HG03439 (cell line): ENCODE data around the gene C13orf46.
"Not testable (repeated sequence)": the region's sequence is repeated elsewhere in the genome, so short reads cannot be mapped to it uniquely, and the experiment has no call there.

ENCODE experiments used
- ATAC-seq: cut with Tn5 transposase; IDR thresholded peaks from one replicate; pipeline ENCODE4 v1.9.1; 2021; ENCODE audit warnings: mild to moderate bottlenecking, moderate library complexity; ENCODE audit not compliant: unreplicated experiment

The C13orf46 gene

DNA sequence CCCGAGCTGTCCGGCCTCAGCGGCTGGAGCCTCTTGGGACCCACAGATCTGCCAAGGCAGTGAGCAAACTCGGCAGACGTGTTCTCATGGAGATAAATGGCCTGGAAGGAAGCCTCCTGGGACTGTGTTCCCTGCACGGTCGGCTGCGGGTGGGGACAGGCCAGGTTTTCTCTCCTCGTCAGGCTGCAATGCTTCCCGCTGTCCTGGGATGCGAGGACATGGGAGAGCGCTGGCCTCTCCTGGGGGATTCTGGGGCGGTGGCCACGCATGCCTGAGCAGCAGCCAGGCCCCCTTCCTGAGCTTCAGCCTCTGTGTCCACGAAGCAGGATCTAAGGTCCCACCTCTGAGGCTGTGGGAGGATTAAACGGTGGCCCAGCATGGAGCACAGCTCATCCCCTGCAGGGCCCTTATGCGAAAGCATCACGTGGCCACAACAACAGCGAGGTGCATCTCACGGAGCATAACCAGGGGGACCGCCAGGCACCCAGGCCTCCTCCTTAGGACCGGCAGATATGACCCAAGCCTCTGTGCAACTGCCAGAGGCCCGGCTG, 21.2 kb upstream of the C13orf46 start:
- no peak for ATAC-seq

DNA sequence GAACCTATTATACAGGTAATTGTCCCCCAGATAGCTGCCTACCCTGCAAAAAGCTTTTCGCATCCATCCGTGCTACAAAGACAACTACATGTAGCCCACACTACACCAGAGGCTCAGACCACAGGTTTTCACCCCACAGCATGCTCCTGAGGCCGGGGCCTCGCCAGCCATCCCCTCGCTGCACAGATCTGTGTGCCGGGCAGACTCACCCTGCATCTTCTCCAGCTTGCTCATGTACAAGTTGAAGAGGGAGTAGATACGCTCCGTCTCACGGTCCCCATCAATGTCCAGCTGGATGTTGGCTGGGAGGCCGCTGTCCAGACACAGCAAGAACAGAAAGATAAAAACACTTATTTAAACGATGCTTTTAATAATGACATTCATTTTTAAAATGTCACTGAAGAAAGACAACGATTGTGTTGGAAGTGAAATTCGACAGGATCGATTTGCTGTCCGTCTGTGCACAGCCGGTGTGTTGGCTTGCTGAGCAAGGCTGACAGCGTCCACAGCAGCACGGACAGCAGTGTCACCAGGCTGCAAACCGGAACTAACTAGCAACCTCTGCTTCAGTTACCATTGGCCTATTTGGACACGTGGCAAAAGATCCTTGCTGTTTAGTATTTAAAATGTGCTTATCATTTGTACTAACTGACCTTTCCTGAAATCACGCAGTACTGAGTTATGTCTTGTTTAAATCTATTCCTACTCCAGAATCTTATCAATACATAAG, 18.6 kb upstream of the C13orf46 start:
- ATAC-seq, result no peak

DNA sequence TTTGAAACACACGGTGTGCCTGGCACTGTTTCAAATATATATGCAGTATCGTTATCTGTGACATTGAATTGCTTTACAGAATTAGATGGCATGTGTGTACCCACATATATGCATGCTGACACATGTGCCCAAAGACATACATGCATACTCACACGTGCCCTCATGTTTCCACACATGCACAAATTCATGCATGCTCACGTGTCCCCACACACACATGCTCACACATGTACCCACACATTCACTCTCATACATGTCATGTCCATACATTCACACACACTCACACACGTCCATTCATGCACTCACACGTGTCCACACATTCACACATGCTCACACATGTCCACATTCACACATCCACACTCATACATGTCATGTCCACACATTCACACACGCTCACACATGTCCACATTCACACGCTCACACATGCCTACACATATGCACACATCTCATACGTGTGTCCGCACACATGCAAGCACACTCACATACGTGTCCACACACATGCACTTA, 17.9 kb upstream of the C13orf46 start:
- ATAC-seq, result no peak

DNA sequence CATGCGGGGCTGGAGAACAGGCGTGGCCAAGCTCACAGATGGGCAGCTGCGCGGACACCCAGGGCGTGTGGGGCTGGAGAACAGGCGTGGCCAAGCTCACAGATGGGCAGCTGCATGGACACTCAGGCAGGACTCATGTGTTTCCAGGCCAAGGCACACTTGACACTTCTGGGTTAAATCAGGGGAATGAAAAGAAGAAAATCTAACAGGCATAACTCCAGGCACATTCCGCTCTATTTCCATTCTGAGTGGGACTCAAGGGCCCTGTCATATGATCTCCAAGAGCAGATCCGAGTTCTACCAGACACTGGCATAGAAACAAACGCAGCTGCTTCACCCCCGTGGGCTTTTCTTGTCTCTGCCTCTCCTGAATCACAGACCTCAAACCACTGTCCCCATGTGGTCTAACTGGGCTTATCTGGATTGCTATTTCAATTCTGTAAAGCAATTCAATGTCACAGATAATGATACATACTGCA, 17.4 kb upstream of the C13orf46 start:
- no peak for ATAC-seq

DNA sequence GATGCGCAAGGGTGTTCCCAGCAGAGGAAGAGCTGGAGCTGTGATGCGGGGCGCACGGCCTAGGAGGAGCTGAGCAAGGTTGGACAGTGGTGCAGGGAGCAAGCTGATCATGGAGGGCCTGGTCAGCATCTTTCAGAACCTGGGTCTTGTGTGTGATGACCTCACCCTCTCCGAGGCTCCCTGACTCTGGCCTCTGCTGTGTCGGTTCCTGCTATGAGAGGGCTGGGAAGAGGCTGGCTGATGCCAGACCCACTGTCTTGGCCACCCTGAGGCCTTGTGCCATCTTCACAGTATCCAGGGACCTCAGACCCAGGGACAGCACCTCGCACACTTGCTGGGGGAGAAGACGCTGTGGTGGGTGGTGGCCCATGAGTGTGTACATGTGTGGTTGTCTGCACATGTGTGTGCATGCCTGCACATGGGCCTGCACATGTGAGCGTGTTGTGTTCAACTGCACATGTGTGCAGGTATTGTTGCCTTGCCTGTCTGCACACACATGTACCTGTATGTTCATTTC, 16.5 kb upstream of the C13orf46 start:
- no peak for ATAC-seq

DNA sequence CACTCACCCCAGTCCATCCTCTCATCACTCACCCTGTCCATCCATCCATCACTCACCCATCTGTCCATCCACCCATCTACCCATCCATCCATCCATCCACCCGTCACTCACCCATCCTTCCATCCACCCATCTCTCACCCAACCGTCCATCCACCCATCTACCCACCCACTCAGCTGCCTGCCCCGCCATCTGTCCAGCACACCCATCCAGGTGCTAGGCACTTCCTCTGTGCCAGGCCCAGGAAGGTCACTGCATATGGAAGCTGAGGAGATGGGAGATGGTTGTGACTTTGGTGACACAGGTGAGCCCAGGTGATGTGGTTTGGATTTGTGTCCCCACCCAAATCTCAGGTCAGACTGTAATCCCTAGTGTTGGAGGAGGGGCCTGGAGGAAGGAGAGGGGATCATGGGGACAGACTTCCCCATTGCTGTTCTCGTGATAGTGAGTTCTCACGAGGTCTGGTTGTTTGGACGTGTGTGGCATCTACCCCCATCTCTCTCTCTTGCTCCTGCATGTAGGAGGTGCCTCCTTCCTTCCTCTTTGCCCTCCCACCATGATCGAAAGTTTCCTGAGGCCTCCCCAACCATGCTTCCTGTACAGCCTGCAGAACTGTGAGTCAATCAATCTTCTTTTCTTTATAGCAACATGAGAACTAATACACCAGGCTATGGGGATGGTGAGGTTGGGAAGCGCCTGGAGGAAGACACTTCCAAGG, 15.9 kb upstream of the C13orf46 start:
- no peak for ATAC-seq

DNA sequence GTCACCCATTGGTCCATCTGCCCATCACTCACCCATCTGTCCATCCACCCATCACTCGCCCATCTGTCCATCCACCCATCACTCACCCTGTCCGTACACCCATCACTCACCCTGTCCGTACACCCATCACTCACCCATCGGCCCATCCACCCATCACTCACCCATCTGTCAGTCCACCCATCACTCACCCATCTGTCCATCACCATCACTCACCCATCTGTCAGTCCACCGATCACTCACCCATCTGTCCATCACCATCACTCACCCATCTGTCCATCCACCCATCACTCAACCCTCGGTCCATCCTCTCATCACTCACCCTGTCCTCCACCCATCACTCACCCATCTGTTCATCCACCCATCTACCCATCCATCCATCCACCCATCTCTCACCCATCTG, 15.0 kb upstream of the C13orf46 start:
- not testable (repeated sequence) for ATAC-seq

DNA sequence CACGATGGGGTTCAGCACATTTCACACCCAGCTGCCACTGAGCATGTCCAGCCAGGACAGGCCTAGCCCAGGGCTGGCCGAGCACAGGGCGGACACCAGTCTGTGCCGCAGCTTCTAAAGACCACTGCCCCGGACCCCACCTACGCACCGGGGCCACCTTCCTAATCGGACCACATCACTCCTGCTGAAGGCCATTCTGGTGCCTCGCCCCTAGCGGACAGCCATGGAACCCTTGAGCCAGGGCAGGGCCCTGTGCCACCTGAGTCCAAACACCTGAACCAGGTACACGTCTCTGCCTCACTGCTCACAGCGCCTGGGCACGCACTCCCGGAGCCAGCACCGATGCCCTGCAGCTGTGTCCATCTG, 8.4 kb upstream of the C13orf46 start:
- no peak for ATAC-seq

DNA sequence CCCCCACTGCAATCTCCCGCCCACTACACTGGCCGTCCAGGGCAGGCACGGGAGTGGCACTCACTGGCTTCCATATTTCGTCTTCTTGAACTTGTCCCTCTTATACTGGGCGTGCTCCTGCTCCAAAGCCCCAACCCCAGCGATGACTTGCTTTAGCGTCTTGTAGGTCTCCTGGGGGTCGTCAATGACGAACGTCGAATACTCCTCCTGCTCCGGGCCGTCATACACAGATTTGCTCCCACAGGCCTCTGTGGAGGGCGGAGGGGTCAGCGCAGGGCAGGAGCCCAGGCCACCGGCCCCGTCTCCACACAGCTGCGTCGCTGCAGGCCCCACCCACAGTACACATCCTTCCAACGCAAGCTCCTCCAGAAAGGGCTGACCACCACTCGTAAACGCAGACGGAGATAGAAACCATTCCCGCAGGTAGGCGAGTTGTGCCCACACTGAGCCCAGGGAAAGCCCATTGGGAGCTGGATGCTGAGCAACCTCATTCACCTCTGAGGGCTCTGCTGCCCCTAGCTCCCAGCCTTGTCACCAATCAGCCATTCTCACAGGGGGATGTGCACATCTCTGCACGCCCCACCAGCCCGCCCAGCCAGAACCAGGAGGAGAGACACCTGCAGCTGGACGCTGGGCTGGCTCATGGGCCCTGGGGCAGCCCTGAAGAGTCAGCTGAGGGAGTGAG, 7.9 kb upstream of the C13orf46 start:
- no peak for ATAC-seq

DNA sequence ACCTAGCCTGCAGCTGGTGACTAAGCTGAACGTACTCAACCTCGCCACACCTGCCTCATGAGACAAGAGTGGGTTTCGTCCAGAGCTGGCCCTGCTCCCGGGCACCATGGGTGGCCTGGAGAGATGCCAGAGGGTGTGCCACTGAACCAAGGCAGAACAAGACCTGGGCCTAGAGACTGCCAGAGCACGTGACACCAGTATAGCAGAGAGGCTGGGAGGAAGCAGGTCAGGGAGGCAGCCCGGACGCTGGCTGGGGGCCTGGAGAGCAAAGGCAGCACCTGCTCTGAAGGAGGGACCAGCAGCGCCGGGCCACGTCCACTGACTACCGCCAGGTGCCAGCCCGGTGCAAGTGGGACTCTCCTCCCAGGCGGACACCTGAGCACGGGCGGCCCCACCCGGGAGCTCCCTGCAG, 7.3 kb upstream of the C13orf46 start:
- no peak for ATAC-seq

DNA sequence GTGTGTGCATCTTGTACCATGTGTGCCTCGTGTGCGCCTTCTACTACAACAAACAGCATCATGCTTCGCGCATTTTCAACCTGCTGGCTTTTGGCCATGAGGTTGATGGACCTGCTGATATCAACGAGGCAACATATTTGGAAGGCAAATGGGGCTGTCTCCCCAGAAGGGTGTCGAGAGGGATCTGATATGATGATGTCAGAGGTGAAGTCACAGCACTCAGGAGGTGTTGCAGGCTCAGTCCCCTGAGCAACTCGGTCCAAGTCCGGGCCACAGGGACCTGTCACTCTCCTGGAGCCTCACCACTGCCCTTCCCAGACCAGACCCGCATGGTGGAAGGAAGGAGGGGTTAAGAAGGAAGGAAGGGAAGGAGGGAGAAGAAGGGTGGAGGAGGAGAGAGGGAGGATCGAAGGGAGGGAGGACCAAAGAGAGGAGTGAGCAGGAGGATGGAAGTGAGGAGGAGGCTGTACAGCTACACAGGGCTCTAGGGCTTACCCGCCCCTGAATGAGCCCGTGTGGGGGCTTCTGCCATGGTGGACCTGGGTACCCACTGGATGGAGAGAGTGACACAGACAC, 6.7 kb upstream of the C13orf46 start:
- no peak for ATAC-seq

DNA sequence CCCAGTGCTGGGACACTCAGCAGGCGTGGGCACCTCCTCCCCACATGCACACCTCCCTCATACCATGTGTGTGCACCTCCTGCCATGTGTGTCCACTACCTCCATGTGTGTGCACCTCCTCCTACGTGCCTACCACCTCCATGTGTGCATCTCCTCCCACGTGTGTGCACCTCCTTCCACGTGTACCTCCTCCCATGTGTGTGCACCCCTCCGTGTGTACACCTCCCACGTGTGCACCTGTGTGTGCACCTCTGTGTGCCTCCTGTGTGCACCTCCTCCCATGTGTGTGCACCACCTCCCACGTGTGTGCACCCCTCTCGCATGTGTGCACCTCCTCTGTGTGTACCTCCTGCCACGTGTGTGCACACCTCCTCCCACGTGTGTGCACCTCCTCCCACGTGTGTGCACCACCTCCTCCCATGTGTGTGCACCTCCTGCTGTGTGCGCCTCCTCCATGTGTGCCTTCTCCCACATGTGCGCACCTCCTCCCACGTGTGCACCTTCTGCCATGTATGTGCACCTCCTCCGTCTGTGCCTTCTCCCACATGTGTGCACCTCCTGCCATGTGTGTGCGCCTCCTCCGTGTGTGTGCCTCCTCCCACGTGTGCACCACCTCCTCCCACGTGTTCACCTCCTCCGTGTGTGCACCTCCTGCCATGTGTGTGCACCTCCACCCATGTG, 6.1 kb upstream of the C13orf46 start:
- ATAC-seq, result no peak

DNA sequence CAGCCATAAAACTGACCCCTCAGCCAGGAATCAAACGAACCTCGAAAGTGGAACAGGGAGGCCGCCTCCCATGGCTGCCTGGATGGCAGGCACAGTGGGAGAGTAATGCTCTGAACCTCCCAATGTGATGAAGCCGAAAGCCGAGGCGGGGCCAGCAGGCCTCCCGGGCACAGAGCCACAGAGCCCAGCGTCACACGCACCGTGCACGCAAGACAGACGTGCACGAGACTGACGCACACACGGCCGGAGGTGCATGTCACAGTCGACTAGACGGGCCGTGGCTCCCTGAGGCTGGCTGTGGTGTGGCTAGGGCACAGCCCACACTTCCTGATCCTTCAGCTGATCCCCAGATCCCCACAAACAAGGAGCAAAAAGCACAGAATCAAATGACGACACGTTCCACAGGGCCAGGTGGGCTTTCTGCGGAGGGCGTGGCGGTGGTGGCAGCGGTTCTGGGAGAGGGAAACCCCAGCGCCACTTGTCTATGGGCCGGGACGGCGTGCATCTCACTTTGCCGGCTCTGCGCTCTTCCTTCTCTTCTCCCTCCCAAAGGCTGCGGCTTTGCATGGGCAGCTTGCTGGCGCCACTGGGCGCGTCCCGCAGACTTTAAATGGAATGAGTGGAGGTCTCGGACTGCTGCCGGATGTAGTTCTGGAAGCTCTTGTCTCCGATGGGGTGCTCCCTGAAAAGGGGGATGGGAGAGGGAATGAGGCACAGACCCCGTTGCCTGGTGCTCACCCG, 5.0 kb upstream of the C13orf46 start:
- ATAC-seq, result no peak

DNA sequence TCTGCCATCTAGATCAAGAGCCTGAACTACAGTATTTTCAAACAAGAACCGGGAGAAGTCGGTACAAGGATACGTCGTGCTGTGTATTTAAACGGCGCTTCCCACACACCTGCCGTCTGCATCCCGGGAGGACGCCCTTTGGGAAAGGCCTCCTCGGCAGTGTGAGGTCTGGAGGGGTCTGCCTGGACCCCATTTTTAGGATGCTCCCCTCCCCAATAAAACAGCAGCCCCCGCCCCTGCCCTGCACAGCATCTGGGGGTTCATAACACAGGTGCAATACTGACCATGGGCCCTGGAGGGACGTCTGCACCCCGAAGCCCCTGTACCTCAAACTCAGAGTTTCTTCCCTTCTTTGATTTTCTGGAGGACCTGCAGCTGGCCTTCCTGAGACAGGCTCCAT, 4.1 kb upstream of the C13orf46 start:
- no peak for ATAC-seq

DNA sequence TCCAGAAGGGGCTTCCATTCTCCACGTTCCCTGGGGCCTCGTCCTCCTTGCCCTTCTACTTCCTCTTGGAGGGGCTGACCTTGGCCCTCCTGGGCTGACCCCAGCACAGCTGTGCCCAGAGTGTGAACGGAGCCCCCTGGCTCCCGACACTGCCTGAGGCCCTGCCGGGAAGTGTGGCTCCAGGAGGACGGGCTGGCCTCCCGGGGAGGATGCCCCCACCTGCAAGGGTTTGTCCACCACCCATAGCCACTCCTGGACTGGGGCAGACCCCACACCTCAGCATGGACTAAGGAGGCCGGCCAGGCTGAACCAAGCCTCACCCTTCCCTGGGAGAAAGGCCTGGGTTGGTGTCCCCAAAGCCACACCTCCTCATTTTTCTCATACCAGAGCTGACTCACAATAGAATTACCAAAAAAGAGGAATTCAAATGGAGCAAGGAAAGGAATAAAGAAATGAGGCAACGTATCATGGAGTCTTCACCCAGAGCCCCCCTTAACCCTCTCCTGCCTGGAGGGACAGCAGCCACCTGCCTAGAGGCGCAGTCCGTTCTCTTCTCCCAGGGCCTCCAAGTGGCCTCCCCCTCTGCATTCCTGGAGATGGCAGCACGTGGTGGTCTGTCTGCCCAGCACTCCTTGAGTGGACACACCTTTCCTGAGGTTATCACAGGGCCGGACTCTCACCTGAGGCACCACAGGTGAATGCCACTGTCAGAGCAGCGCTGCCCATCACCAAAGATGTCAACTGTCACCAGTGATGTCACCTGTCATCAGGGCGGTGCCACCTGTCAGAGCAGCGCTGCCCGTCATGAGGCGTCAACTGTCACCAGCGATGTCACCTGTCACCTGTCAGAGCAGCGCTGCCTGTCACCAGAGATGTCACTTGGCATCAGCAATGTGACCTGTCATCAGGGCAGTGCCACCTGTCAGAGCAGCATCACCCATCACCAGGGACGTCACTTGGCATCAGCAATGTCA, 3.1 kb upstream of the C13orf46 start:
- ATAC-seq, result no peak

DNA sequence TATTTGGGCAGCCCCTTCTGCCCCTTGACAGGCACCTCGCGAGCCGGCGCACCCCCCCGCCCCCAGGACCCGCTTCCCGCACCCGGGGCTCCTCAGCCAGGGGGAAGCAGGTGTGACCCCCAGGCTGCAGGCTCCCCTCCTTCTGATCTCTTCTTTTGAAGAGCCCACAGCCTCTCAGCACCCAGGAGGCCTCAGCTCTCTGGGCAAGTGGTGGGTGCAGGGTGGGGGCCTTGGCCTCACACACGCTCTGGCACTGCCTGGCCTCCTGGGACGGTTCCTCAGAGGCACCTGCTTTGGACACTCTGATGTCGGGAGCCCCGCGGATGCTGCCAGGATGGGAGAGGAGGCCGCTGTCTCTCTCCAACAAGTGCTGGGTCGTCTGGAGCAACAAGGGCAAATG, 1.5 kb upstream of the C13orf46 start:
- no peak for ATAC-seq

DNA sequence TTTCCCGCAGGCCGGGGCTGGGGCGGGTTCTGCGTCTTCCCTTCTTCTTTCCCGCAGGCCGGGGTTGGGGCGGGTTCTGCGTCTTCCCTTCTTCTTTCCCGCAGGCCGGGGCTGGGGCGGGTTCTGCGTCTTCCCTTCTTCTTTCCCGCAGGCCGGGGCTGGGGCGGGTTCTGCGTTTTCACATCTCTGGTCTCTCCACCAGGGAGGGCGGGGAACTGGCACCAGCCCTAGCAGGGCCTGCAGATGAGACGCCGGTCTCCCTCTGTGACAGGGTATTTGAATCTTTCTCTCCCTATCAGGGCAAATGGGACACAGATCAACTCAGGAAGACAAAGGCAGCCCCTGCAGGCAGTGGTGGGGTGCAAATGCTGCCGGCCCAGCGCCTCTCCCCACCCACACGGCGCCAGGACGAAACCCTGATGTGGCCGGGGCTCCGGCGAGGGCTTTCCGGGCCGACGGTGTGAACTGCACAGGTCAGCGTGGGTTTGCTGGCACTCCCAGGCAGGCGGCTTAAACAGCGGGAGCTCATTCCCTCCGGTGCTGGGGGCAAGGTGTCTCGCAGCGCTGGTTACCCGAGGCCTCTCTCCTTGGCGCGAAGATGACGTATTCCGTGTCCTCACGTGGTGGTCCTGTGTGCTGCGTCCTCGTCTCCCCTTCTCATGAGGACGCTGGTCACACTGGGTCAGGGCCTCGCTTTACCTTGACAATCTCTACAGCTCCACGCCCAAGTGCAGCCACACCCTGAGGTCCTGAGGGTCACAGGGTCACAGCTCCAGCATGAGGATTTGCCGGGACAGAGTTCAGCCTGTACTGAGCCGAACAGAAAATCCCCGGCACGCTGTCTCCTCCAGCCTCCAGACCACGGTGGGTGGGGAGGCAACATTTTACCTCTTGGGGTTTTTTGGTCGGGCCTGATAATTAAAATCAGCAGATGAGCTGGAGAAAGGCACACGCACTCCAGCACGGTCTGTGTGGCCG, 717 bp upstream of the C13orf46 start:
- ATAC-seq, result no peak
